ENCODE measurements around the gene COL24A1.
"Not testable (repeated sequence)": the region's sequence is repeated elsewhere in the genome, so short reads cannot be mapped to it uniquely, and the experiment has no call there.

The COL24A1 gene

DNA sequence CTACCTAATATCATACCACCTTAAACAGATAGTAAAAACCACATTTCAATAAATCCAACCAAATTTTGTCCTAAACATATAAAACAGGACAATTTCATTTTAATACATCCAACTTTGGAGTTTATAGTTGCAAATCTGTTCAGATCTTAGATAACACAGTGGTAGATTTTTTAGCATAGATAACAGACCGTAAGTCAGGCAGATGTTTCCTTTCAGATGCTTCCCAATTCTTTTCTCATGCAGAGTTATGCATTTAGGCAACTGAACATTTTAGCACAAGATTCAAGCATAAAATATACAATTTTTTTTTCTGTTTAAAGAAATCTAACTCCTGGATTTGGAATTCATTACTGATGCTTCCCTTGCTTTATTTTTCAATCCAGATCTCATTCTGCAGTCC lies 291.8 kb downstream of the COL24A1 start:
- no peak for DNase-seq

- not testable (repeated sequence) for DNase-seq
Measured at GRCh38 chr1:85863639-85864038, 292.9 kb downstream of the COL24A1 start.

DNA sequence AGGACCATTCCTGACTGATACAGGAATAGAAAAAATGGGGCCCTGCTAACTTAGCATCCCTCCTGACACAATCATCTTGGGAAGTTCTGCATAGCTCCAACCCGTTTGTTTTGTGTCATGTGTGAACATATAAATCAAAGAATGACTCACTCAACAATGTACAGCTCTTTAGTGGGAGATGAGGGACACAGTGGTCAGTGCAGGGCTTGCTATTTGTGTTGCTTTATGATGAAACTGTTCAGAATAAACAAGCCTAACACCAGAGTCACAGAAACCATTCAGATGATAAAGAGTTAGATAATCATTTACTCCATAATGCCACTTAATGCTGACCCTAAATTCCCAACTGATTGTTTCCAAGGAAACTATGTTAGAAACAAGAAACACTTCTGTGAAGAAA lies 294.1 kb downstream of the COL24A1 start:
- DNase-seq, result no peak

GRCh38 chr1:85857991-85858390 lies 298.6 kb downstream of the COL24A1 start:
- DNase-seq, result no peak

GRCh38 chr1:85850238-85850637 lies 306.3 kb downstream of the COL24A1 start:
- no peak for DNase-seq

DNA sequence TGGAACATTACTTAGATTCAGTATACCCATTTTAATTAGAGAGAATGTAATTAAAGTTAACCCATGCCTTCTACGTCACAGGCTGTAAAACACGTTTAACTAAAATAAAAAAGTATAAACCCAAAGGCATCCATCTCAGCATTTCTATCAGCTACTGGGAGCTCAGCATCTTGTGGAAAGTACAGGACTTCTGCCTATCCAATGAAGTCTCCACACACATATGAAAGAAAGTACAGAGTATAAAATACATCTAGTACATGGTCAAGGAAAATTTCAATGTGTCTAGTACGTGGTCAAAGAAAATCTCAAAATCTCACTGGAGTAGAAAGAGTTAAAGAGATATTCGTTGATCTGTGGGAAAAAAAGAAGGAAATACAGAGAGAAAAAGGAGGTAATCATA lies 306.9 kb downstream of the COL24A1 start:
- no peak for DNase-seq

DNA sequence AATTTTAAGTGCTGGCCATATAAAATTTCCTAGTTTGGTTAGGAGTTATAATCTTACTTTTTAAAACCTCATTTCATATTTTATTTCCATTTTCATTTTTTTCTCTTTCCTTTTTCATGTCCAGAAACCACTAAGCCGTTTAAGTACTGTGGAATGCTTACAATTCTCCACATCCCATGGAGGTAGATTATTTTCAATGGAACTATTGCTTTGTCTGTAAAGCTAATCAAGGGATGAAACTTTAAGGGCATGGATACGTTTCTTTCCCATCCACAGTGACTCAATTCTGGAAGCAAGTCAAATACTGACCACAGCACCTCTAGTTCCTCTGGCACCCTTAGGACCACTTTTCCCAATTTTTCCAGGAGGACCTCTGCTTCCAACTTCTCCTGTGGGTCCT lies 309.2 kb downstream of the COL24A1 start:
- DNase-seq, result no peak

GRCh38 chr1:85846706-85847105 lies 309.9 kb downstream of the COL24A1 start:
- no peak for DNase-seq

GRCh38 chr1:85839459-85839858 lies 317.1 kb downstream of the COL24A1 start:
- no peak for DNase-seq

GRCh38 chr1:85838238-85838637 lies 318.3 kb downstream of the COL24A1 start:
- DNase-seq, result no peak

DNA sequence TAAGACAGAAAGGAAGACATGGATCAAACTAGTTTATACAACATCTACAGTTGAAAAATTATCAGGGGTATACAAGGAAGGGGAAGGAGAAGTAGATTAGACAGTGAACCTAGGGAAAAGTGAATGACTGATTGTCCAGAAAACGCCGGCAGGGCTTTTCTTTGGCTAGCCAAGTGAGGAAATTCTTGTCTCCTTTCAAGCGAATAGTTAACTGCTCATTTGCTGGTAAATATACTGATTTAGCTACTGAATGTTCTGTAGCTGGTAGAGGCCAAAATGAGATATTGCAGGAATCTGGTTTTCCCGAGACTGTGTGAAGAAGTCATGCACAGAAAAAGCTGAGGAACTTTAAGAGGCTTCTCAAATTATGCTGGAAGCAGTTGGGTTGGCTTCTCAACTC lies 319.8 kb downstream of the COL24A1 start:
- DNase-seq, result no peak

GRCh38 chr1:85833165-85833564 lies 323.4 kb downstream of the COL24A1 start:
- not testable (repeated sequence) for DNase-seq

DNA sequence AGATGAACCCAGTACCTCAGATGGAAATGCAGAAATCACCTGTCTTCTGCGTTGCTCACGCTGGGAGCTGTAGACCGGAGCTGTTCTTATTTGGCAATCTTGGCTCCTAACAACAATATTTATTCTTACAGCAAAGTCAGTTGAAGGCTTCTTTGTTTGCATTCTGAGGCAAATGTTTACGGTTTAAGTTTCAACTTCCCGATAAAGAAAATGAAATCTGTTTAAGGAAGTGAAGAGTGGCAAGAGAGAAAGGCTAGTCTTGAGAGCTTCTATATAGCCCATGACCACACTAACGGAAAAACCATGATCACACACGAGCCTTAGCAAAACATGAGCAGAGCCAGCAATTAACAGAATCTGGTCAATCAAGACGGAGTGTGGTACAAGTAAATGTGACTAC lies 325.7 kb downstream of the COL24A1 start:
- DNase-seq, result no peak

DNA sequence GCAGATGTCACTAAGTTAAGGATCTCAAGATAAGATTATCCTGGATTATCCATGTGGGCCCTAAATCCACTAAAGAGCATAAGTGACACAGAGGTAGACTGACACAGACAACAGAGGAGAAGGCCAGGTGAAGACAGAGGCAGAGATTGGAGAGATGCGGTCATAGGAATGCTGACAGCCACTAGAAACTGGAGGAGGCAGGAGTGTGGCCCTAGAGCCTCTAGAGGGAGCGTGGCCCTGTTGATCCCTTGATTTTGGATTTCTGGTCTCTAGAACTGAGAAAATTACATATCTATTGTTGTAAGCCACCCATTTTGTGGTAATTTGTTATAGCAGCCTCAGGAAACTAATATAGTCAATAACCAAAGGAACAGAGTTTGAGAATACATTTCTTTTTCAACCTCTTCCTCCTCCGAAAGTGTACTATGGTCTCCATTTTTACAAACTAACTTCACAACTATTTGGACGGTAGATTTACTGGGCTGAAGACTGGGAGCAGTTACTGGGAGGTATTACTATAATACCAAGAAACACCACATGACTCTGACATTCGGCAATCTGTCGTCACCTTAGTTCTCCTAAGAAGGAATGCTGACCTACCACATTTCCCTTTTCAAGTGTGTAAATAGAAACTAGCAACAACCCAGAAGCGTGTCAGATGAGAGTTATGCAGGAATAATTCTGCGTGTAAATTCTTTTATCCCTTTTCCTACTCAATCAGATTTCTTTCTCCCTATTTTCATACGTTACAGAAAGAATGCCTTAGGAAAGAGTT lies 332.3 kb downstream of the COL24A1 start:
- DNase-seq, result no peak

DNA sequence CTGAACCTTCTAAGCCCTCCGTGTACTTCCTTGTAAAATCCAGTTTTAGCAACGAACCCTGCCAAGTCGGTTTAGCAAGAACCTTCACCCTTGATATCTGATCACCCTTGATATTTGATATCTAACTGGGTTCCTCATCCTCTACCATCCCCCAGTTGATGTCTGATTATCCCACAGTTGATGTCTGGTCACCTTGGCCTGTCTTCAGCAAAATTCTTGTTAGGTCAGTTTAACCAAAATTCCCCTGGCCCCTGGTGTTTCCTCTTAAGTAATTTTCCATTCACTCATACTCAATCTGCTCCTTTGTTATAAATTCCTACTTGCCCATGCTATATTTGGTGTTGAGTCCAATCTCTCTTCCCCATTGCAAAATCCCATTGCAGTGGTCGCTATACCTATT lies 333.9 kb downstream of the COL24A1 start:
- no peak for DNase-seq

DNA sequence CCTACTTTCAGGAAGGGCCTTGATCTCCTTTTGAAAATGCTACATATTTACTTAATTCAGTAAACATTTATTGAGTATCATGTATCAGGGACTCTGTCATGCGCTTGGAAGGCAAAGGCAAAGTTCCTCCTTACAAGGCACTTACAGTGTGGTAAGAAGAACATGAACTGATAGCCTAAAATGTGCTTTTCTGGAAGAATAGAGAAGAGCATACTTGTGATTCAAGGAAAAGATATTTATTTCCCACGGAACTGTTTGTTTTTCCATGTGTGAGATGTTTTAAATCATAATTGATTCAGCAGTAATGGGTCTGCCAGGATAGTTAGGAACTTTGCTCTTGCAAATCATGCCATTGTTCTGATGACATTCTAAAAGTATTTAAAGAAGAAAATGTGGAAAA lies 338.2 kb downstream of the COL24A1 start:
- DNase-seq, result no peak

- no peak for DNase-seq
Measured at GRCh38 chr1:85816606-85817005, 340.0 kb downstream of the COL24A1 start.

DNA sequence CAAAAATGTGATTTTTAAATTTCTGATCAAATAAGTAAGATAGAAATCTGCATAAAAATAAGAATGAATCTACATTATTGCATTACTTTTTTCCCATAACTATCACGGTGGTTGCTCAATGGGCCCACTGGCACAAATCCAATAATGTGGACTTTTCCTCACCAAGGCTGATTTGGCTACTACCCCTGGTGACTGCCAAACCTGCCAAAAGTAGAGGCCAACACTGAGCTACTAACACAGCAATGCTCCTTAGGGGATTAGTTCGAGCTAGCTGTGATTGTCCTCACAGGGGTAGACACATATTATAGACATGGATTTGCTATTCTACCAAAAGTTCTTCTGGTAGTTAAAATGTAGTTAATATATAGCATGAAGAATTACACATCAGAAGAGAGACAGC lies 340.7 kb downstream of the COL24A1 start:
- DNase-seq, result no peak

DNA sequence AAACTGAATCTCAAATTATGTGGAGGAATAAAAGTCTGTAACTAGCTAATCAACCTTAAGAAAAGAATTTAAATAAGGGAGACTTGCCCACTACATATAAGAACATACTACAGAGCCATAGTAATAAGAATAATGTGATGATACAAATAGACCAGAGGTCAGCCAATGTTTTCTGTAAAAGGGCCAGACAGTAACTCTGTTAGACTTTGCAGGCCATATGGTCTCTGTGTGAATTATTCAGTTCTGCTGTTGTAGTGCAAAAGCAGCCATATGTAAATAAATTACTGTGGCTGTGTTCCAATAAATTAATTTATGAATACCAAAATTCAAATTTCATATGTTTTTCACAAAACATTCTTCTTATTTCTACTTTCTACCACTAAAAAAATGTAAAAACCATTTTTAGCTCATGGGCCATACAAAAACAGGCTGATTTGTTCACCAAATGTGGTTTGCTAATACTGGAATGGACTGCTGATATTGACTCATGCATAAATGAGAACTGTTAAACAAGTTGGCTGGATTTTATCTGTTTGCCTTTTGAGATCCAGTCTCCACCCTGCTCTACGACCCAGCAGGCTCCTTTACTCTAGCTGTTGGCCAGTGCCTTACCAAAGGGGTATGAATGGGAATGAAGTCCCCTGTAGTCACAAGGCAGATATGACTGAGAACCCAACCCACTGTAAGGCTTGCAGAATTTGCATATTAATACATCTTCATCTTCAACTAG lies 350.2 kb downstream of the COL24A1 start:
- no peak for DNase-seq

DNA sequence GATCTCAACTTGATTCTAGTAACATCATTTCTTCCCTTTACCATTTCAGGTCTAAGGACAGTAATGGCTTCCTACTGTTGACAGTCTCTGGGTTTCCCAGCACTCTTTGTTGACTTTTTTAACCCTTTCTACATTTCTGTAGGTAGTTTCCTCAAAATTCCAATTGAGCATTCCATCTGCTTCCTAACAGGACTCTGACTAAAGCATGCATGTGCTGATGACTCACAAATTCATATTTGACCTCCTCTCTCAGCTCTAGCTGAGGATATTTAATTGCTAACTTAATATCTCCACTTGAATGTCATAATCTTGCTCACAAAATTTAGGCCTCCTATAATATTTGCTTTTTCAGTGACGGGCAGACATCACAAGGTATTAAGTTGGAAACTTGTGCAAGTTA lies 355.1 kb downstream of the COL24A1 start:
- no peak for DNase-seq

DNA sequence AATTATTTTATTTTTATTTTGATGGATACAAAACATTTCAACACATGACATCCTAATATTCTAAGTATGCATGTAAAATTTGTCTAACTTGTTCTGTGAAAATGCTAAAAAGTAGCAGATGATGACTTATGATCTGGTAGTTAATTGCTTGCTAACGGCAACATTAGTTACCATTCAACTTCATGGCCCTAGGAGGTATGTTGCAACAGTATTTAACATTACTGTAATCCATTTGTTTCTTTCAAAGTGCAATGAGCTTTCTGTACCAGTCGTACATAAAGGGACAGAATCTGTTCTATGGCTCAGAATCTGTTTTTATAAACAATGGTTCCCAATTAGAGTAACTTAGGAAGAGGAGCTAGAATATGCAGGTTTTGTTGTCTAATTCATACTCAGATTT lies 356.8 kb downstream of the COL24A1 start:
- no peak for DNase-seq

DNA sequence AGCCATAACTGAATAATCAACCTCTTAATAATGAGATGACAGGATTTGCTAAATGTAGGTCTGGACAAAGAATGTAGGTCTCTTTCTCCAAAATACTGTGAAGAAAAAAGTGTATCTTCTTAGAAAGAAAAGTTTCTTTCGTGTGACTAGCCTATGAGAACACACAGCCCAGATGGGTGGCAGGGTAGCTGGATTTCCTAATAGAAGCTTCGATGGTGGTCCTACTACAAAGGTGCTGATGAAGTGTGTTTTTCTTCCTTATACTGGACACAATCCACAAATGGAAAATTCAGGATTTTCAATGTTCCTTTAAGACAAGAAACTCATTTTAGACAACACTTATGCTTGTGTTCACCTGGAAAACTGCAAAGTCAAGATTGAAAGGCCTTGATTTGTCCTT lies 358.2 kb downstream of the COL24A1 start:
- DNase-seq, result no peak

DNA sequence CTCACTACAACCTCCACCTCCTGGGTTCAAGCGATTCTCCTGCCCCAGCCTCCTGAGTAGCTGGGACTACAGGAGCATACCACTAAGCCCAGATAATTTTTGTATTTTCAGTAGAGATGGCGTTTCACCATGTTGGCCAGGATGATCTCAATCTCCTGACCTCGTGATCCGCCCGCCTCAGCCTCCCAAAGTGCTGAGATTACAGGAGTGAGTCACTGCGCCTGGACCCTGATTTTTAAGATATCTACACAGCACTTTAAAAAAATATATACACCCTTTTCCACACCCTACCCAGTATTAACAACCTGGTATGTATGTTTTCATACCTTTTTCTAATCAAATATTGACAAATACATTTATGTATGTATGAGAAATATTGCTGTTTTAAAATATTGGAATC lies 379.6 kb downstream of the COL24A1 start:
- not testable (repeated sequence) for DNase-seq

DNA sequence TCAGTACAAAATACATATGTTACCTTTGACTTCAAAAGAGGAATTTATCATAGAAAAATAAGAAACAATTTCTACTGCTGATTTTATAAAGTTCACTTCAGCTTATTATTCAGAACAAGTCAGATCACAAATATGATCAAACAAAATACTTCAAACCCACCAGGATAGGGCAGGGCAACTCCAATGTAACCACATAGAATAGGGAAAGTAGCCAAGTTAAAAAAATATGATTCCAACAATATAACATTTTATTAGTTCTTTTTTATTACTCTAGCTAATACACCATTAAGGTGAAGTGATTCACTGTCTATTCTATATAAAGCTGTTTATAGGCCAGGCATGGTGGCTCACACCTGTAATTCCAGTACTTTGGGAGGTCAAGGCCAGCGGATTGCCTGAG lies 393.8 kb downstream of the COL24A1 start:
- no peak for DNase-seq

DNA sequence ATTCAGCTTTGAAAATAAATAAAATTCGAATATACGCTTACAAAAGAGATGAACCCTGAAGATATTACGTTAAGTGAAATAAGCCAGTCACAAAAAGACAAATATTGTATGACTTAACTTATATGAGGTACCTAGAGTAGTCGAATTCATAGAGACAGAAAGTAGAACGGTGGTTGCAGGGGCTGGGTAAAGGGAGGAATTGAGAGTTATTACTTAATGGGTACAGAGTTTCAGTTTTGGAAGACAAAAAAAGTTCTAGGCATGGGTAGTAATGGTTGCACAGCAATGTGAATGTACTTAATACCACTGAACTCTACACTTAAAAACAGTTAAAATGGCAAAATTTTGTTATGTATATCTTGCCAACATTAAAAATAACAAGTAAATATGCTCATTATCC lies 399.7 kb downstream of the COL24A1 start:
- DNase-seq, result no peak
